Measurements from ENCODE around the gene SNAPC2.
A peak's percentile ranks its signal among the peaks of the same experiment; 100 is the strongest.
"Not testable (repeated sequence)": the region's sequence is repeated elsewhere in the genome, so short reads cannot be mapped to it uniquely, and the experiment has no call there.

The SNAPC2 gene

DNA sequence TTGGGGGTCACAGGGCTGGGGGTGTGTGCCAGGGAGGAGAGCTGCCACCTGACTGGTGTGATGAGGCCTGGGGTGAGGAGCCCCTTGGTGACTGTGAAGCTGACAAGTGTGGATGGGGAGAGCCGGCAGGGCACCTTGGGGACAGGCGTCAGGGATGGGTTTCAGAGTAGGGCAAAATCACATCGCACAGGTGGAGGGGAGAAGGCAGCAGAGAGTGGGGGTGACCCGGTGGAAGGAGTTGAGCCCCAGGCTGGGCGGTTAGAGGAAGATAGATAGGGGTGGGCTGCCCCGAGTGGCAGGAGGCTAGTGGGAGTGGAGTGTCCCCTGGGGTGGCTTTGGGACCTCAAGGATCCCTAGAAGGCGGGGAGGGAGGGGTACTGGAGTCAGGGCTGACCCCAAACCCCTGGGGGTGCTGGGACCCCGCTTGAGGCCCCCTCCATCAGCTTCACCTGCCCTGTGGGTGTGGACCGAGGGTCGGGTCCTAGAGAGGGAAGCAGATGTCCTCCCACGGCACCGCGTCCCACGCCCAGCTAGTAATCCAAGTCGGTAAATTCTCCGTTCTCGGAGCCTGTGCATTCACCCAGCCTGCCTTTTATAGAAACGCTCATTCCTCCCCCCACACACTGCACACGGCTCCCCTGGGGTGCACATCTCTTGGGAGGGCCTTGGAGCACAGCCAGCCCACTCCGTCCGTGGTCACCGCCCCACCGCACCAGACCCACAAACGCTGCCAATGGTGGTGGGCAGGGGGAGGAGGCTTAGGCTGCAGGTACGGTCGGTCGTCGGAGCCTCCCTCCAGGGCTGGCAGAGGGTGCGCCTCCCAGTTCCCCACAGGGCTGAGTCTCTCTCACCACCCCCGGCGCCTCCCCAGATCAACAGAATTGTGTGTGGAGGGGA lies 3.4 kb downstream of the SNAPC2 start:
- DNase-seq, result no peak

DNA sequence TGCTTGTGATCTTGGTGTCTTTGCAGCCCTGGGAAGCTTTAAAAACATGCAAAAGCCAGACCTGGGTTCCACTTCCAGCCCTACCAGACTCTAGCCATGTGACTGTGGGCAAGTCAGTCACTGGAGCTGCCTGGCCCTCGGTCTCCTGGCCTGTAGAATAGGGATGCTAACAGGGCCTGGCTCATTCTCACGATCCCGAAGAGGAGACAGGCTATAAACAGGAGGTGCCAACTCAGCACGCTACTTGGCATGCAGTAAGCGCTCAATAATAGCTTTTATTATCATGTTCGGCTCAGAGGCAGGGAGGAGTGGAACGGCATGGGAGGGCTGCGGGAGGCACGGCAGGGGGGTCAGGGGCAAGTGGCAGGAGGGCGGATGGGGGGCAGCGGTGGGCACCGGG lies 4.1 kb downstream of the SNAPC2 start:
- DNase-seq, result peak; percentile 32

DNA sequence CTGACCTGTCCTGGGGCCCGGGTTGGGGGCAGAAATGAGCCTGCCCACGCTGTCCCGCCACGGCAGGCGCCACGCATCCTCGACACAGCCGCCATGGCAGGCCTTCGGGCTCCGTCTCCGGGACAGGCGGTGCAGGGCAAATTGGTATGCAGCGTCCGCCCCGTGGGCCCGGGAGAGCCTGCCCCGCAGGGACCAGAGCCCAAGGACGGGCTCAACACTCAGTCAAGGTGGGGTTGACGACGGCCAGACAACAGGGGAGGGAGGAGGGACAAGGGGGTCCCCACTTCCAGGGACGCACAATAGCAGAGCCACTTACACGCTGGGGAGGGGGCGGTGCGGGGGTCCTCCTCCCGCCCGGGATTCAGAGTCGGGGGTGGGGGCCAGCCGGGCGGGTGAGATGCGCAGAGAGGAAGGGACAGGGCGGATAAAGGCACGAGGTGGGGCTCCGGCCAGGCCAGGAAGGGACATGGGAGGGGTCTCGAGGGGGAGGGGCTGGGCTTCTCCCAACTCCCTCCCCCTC lies 4.6 kb downstream of the SNAPC2 start:
- no peak for DNase-seq

DNA sequence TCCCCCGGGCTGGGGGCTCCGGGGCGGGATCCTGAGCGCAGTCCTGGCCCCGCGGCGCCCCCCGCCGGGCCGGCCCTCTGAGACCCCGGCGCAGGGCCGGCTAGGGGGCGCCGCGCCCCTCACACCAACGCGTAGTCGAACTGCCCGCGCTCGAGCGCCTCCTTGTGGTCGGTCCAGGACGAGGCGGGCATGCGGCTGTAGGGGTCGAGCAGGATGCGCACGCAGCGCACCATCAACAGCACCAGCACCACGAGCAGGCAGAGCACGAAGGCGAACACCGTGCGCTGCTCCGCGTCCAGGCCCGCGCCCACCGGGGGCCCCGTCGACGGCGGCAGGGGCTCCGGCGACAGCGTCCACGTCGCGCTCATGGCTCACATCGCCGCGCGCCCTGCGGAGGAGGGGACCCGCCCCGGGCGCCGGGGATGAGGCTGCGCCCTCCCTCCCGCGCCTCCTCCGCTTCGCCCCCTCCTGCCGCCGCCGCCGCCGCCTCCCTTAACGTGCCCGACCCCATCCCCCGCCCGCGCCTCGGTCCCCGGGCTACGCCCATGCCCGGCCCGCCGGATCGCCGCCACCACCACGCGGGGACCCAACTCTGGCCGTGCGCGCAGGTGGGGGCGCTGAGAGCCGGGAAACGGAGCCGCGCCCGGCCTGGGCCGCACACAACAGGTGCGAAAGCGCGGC lies 5.2 kb downstream of the SNAPC2 start:
- peak; percentile 93 for DNase-seq

DNA sequence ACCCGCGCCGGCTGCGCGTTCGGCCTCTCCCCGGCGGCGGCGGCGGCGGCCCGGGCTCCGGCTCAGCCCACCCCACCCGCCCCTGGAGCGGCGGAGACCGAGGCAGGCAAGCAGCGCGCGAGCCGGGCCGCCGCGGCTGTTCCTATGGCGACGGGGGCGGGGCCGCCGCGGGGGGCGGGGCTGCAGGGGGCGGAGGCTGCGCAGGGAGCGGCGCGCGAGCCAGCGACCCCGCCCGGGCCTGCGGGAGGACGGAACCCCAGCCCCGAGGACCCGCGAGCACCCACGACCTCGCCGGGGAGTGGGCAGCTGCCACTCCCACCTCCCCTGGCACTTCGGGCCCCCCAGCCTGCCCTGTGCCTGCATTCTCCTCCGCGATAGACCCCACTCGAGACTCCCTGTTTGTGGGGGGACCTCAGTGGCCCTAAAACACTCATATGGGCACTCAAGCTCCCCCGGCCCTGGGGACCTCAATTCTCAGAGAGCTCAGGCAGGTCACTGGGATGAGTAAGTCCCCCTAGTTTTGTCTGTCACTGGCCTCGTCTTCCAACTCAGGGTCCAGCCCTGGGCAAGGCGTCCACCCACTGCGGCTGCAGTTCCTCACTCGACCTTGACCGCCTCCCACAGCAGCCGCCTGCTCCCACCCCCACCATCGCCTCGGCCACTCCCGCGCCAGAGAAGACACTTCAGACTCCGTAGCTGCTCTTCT lies 6.0 kb downstream of the SNAPC2 start, which contains the start of gene CTXN1:
Gene CTXN1 (minus strand): TSS at position 115 of the 706 bp plus-strand sequence. CDS start 597 bp downstream, outside the sequence.
- peak; percentile 74 for DNase-seq

DNA sequence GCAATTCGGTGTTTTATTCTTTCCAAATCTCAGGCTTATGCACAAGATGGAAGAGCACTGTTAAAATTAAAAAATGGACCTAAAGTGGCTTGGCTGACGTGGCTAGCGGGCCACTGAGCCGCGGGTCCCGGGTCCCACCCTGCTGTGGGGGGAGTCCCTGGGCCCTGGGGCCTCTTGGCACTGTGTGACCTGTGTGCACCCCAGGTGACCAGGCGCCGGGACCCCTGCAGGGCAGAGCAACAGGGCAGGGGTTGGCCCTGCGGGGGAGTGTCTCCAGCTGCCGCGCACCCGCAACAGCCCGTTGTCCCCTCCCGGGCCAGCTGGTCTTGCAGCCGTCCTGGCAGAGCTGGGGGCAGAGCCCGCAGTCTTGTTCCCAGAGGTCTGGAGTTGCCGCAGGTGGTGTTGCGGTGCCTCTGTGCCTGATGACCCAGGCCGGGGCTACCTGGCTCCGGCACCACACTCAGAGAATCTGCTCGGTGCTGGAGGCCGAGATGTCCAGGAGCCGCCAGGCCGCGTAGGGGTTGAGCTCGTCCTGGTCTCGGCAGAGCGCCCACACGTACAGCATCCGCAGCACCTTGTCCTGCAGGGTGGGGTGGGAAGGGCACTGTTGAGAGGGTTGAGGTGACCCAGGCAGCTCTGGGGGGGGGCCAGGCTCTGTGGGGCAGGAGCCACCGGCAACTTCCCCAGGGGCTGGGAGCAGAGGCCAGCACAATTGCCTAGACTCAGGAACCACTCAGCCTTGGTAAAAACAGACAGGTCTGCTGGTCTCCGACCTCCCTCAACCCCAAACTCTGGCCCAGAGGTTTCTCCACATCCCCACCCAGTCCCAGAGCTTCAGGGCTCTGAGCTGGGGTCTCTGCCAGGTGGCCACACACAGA lies 6.8 kb downstream of the SNAPC2 start:
- DNase-seq, result no peak

DNA sequence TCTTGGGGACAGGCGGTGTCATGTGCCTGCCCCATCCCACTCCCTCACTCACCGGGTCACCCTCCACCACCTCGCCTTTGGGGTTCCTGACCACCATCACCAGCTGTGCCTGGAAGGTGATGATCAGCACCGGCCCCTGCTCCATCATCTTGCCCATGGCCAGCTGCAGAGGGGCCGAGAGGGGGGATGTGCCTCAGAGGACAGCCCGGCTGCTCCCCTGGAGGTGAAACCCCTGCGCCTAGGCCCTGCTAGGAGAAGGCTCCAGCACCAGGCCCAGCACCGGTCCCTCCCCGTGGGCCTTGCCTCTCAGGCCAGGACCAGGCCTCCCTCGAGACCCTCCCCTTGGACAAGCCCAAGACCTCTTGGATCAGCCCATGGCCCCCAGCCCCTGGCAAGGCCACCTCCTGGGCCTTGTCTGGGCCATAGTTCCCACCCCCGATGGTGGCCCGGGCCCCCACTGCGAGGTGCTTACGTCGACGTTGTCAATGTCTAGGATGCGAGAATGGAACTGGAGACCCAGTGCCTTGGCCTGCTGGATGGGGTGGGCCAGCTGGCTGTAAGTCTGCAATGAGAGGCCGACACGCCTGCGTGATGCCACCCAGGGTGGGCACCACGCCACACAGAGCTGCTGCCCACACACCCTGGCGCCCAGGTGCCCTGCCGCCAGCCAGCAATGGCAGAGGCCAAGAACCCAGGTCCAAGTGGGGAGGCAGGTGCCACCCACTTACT lies 7.6 kb downstream of the SNAPC2 start:
- DNase-seq, result no peak

DNA sequence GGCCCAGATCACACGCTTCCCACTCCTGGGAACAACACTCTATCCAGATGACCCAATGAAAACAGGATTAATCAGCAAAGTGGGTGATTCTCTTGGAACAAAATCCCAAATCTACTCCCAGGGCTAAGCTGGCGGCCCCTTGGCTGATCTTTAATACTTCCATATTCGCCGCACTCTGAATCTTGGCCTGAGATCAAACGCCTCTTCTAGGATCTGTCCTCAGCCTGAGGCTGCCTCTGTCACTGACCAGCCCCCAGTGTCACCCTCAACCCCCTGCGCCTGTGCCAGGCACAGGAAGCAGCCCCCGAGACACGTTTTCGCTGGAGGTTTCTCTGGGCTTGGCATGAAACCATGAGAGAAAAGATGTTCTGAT lies 8.2 kb downstream of the SNAPC2 start:
- no peak for DNase-seq

DNA sequence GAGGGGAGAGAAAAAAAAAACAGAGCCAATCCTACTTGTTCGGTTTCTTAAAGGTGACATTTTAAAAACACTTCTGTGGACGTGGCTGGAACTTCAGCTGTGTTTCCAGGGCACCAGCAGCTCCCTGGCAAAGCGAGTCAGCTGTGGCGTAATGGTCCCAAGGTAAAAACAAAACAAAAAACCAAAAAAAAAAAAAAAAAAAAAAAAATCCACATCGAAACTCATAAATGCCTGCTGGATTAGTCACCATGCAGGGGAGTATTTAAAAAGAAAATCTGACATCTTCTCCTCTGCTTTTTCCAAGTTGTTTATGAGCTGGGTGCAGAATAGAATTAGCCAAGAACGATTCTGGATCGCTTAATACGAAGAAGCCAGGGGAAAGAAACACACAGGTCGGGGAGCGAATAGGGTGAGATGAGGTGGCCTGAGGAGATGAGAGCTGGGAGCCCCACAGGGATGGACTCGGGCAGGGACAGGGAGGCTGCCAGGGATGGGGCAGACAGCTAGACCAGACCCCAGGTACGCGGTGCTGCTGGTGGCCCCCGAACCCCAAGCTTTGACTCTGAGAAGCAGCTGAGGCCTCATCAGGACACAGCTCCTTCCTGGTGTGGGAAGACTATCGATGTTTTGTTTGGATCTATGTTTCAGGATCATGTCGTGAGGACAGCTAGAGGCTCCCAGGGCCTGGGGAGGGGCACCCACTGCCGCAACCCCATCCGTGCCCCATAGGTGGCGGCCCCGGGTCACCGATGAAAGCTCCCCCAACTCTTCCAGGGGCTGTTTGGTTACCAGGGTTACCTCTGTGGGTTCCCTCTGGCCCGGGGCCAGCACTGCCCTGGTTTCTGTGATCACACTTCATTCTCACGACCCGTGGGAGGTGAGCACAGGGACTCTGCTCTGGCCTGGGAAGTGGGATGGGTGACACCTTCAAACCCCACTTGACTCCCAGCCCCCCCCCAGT lies 8.9 kb downstream of the SNAPC2 start:
- DNase-seq, result peak; percentile 90

DNA sequence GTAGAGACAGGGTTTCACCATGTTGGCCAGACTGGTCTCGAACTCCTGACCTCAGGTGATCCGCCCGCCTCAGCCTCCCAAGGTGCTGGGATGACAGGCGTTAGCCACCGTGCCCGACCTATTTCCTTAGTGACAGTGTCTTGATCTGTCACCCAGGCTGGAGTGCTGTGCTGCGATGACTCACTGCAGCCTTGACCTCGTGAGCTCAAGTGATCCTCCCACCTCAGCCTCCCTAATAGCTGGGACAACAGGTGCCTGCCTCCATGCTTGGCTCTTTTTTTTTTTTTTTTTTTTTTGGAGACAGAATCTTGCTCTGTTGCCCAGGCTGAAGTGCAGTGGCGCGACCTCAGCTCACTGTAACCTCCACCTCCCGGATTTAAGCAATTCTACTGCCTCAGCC lies 9.9 kb downstream of the SNAPC2 start:
- DNase-seq, result not testable (repeated sequence)

DNA sequence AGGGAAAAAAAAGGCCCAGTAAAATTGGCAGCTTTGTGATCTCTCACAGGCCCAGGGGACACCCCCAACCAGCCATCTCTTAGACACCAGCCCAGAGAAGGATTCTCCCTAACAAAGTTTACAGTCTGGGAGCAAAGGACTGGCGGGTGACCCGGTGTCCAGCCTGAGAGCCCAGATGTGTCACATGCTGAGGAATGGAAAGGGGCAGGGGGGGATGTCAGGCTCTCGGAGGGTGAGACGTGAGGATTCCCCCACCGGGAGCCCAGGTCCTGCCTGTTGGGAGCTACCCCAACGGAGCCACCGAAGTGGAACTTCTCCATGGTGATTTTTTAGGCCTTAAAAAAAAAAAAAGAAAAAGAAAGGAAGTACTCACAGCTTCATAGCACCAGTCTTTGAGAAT lies 10.6 kb downstream of the SNAPC2 start:
- DNase-seq, result no peak

DNA sequence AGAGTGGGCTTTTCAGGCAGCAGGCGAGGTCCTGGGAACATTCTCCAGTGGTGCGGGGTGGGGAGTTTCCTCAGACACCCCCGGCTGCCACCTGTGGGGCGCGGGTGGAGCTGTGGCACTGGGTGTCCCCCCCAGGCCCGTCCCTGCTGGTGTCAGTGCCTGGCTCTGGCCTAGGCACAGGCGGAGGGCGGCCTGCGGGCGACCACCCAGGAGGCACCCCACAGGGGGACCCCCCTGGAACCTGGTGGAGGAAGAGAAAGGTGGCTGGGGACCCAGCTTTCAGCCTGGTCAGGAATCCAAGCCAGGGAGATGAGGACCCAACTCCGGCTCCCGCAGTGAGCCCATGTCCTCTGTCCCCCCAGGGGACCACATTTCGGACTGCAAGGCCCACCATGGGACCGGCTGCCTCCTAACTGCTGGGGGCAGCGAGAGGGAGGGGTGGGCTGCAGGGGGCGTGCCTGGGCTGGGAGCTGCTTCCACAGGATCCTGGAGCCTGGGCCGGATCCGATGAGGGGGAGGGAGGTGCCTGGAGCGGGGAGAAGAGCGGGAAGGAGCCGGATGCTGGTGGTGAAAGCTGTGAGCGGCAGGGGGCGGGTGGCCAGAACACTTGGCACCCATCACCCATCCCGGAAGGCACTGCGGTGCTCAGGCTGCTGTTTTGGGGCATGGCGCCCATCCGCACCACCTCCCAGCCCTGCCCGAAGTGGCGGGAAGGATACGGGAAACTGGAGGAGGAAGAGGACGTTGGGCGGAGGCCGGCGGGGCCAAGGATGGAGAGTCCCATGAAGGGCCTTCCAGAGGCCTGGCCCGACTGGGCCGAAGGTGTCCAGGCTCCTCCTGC lies 11.3 kb downstream of the SNAPC2 start:
- no peak for DNase-seq

DNA sequence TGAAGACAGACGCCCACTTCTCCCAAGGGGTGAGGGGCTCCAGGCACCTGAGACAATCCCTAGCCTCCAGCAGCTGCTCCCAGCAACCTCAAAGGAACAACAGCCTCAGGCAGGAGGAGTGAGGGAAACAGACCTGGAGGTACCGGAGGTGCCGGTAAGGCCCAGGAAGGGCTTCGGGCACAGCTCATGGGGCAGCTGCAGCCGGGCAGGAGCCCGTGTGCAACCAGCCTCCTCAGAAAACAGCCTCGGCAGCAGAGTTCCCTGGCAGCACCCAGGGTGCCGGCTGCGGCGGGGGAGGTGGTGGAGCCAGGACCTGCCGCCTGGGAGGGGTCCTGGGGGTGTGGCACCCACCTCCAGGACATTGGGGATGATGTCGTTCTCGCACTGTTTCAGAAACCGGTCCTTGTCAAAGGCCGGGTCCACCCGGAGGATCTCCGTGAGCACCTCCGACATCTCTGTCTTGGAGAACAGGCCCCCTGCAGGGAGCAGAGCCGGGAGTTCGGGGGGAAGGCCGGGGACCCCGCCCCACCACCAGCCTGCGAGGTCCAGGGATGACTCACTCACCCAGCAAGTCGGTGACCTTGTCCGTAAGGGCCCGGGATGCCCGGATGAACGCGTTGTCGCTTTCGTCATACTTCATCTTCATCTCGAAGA lies 12.3 kb downstream of the SNAPC2 start:
- DNase-seq, result no peak

DNA sequence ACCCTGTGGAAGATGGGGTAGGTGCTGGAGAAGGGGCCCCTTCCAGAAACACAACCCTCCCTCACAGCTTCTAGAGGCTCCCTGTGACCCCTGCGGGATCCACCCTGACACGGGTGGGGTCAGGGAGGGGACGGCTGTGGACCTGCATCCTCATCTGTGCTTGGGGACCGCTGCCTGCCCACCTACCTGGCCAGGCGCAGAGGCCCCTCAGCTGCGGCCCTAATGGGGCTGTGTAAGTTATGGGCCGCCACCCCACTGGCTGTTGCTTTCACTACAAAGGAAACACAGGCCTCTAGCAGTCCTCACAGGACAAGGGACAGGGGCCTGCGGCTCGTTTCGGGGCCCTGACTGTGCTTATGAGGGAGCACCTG lies 12.8 kb downstream of the SNAPC2 start:
- DNase-seq, result no peak

DNA sequence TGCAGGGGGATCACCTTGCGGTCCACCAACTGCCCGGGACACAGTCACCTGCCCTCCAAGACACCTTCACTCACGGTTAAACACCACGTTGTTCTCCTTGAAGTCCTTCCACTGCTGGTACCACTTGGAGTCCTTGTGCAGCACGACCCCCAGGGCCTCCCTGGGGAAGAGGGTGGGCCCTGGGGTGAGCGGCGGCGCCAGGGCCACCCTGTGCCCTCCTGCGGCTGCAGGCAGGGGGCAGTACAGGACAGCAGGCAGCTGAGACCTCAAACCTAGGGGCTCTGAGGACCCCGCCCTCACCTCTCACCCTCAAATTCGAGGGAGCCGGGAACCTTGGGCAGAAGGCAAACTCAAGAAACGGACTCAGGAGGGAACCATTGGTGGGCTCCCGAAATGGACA lies 13.3 kb downstream of the SNAPC2 start:
- DNase-seq, result no peak

DNA sequence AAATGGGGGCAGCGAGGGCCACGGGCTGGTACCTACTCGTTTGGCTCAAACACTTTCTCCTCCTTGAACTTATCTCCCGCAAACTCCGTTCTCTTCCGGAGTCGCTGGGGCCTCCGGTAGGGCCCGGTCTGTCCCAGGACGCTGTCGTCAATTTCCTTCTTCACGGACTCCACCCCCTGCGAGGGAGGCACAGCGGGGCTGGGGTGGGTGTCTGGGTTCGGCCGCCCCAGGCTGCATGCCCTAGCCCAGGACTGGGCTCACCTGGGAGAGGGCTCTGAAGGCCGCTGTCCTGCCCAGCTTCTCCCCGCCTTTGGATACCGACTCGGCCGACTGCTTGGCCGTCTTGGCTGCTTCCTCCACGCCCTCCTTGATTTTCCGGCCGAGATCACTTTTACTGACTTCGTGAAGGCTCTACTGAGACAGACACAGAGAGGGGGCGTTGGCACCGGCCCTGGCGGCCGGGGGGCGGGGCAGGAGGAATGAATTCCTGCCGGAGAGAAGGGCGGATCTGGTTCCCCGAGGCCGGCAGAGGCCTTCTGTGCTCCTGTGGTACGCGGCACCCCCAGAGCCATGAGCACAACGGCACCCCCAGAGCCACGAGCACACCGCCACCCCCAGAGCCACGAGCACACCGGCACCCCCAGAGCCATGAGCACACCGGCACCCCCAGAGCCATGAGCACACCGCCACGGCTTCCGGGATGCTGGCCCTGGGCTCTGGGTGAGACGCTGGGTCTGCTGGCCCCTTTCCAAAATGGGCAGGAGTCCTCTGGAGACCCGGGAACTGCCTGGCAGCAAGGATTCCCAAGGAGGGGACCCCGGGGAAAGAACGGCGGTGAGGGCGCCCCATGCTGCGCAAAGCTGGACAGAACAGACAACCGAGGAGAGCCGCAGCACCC lies 13.9 kb downstream of the SNAPC2 start:
- DNase-seq, result no peak

DNA sequence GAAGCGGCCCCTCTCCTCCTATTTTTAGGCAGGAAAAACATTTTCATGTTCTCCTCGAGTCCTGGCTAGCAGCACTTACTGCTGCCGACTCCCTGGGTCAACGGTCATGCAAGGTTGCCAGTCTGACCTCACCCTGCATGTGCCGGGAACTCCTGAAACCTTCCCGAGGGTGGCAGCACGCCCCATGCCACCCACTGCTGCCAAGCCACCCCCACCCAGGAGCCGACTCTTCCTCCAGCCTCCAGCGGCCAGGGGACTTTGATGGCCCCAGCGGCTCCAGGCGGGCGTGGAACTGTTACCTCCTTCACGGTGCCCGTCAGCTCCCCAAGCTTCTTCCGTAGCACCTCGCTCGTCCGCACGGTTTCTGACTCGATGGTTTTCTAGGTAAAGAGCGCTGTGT lies 14.6 kb downstream of the SNAPC2 start:
- no peak for DNase-seq

DNA sequence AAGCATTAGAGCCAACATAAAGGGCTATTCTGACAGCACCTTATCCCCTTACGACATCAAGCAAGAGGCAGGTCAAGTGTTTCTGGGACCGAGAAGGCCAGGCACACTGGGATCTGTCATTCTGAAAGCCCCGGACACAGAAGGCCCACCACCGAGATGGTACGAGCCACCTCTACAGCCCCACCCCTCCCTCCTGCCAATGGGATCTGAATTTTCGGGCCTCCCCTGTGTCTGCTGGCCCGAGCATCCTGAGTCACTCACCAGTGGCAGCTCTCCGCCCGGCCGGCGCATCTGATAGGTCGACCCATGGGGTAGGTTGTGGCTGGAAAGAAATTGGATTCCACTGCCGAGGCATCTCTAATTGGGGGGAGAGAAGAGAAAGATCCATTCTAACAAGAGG lies 20.7 kb downstream of the SNAPC2 start:
- DNase-seq, result no peak

All from hematopoietic multipotent progenitor cell treated with erythropoietin and hydrocortisone succinate and interleukin-3 and kit ligand, for 6 days (in vitro differentiated cells).